KMS-11 (cell line): Measurements from ENCODE around the gene IL6R.

ENCODE experiments used
- H2AFZ ChIP-seq: fragments of 200-600 bp; sonication (generic); 2 replicates; pipeline ENCODE4 v1.6.1; 2016; ENCODE audit warnings: antibody characterized with exemption, mixed run types, low read depth
- H3K27ac ChIP-seq: fragments of 200-600 bp; sonication (generic); 2 replicates; pipeline ENCODE4 v1.6.1; 2016; ENCODE audit warnings: mild to moderate bottlenecking, mixed run types
- H3K27me3 ChIP-seq: fragments of 200-600 bp; sonication (generic); 2 replicates; pipeline ENCODE4 v1.6.1; 2017; ENCODE audit warnings: mild to moderate bottlenecking, low read depth, mixed run types, moderate library complexity; ENCODE audit not compliant: insufficient read depth
- H3K36me3 ChIP-seq: fragments of 200-600 bp; sonication (generic); 2 replicates; pipeline ENCODE4 v1.6.1; 2017; ENCODE audit warnings: mild to moderate bottlenecking, mixed run types; ENCODE audit not compliant: insufficient read depth
- H3K4me1 ChIP-seq: fragments of 200-600 bp; sonication (generic); 2 replicates; pipeline ENCODE4 v1.6.1; 2016; ENCODE audit warnings: mild to moderate bottlenecking, low read depth, mixed run types; ENCODE audit not compliant: poor library complexity, severe bottlenecking
- H3K4me2 ChIP-seq: fragments of 200-600 bp; sonication (generic); 2 replicates; pipeline ENCODE4 v1.7.0; 2016; ENCODE audit warnings: mild to moderate bottlenecking, mixed run types
- H3K4me3 ChIP-seq: fragments of 200-600 bp; sonication (generic); IDR thresholded peaks from 2 replicates; pipeline ENCODE4 v1.6.1; 2017; ENCODE audit warnings: low read depth, low read length, mixed read lengths; ENCODE audit not compliant: insufficient read depth
- H3K79me2 ChIP-seq: fragments of 200-600 bp; sonication (generic); 2 replicates; pipeline ENCODE4 v1.6.1; 2016; ENCODE audit warnings: low read depth, mixed run types; ENCODE audit not compliant: insufficient read depth
- H3K9ac ChIP-seq: fragments of 200-600 bp; sonication (generic); 2 replicates; pipeline ENCODE4 v1.6.1; 2016; ENCODE audit warnings: mild to moderate bottlenecking, mixed run types
- H4K20me1 ChIP-seq: fragments of 200-600 bp; sonication (generic); 2 replicates; pipeline ENCODE4 v1.6.1; 2016; ENCODE audit warnings: mild to moderate bottlenecking, mixed run types; ENCODE audit not compliant: insufficient read depth
- CTCF ChIP-seq: fragments of 200-600 bp; sonication (generic); conservative IDR thresholded peaks from 2 replicates; pipeline ENCODE4 v1.6.1; 2017; ENCODE audit warnings: low read depth, mild to moderate bottlenecking, antibody characterized with exemption, low read length, moderate library complexity, mixed read lengths

Gene IL6R

DNA sequence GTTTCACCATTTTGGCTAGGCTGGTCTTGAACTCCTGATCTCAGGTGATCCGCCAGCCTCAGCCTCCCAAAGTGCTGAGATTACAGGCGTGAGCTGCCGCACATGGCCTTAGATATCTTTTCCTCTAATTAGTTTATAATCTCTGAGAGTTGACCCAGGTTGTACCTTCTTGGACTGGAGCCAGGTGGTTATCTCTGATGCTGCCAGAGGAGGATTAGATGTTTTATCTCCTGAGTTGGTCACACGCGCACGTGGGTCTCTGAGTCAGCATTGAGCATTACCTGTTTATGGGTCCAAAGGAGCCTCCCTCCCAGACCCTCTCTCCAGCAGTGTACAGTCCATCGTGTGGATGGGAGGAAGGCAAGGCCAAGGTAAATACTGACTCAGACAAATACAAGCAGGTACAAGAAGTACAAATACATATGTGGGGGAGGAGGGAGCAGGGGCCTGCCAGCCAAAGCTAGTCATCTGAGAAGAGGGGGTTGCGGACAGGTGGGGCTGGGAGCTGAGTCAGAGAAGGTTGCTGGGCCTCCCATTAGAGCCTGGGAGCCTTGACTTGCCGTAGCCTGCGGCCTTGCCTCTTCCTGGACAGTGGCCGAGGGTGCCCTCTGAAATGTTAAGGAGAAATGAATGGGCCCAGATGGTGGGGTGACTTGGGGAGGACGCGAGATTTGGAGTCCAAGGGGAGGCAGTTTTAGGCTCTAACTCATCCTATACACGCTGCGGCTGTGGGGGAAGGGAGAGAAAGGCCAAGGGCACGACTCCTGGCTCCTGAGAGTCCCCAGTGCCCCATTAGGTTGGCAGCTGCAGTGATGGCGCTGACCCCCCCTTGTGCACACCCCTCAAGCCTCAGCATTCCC, 13.1 kb downstream of the IL6R start:
- H4K20me1 ChIP-seq, result no peaks in the 10 kb centered on the region
- peaks cover 70% of the 10 kb centered on the region for H3K4me1 ChIP-seq
- no peak overlapping the region for H3K9ac ChIP-seq
- no peaks in the 10 kb centered on the region for H3K27me3 ChIP-seq
- no peak for TF ChIP-seq CTCF
- H2AFZ ChIP-seq, result no peak overlapping the region
- H3K4me2 ChIP-seq, result no peak overlapping the region; the same call in 1 of the 2 replicates
- no peak overlapping the region for H3K27ac ChIP-seq
- H3K79me2 ChIP-seq, result no peaks in the 10 kb centered on the region
- no peaks in the 10 kb centered on the region for H3K36me3 ChIP-seq
- no peak overlapping the region for H3K4me3 ChIP-seq

DNA sequence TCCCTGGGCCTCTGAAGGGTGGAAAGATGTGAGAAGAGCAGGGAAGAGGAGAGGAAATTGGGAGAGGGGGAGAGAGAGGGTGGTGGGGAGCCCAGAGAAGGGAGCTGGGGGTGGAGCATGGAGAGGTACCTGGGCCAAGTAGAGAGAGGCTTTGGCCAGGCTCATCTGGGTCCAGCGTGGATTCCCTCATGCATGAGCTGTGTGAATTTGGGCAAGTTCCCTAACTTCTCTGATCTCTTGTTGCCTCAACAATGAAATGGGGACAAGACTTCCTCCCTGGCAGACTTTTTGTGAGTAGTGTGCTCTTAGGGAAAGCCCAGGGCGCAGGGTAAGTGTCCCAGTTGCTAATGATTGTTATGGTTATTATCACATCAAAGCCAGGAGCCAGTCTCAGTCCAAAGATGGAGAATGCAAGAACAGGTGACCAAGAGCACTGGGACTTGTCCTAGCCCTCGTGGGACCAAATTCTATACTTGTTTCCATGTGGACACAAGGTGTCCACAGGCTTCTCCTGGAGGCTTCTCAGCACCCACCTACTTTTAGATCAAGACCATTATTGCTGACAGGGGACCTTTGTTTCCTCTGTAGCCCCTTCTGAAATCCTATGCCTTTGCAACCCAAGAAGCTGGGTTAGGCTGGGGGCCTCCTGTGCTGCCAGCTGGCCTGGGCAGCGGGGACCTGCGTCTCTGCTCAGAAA, 13.9 kb downstream of the IL6R start:
- Histone ChIP-seq H3K9ac (no peak overlapping the region), H2AFZ (no peak overlapping the region), H4K20me1 (no peaks in the 10 kb centered on the region), H3K4me1 (peaks cover 67% of the 10 kb centered on the region), H3K79me2 (no peaks in the 10 kb centered on the region), H3K36me3 (no peaks in the 10 kb centered on the region), H3K27me3 (no peaks in the 10 kb centered on the region), H3K4me2 (peak overlapping the region; percentile 17), H3K27ac (no peak overlapping the region), H3K4me3 (peak overlapping the region; percentile 19)
- no peak for TF ChIP-seq CTCF

GRCh38 chr1:154419620-154420571, 14.8 kb downstream of the IL6R start:
- peak overlapping the region; percentile 19 for H3K4me3 ChIP-seq
- no peaks in the 10 kb centered on the region for H3K79me2 ChIP-seq
- no peak overlapping the region for H2AFZ ChIP-seq
- peak overlapping the region; percentile 17 for H3K4me2 ChIP-seq
- H3K9ac ChIP-seq, result no peak overlapping the region
- H3K27me3 ChIP-seq, result no peaks in the 10 kb centered on the region
- H4K20me1 ChIP-seq, result no peaks in the 10 kb centered on the region
- H3K4me1 ChIP-seq, result peaks cover 59% of the 10 kb centered on the region
- H3K27ac ChIP-seq, result no peak overlapping the region
- no peak for TF ChIP-seq CTCF
- H3K36me3 ChIP-seq, result no peaks in the 10 kb centered on the region
